ENCODE data around the gene NAALADL2.
A peak's percentile ranks its signal among the peaks of the same experiment; 100 is the strongest.

DNA sequence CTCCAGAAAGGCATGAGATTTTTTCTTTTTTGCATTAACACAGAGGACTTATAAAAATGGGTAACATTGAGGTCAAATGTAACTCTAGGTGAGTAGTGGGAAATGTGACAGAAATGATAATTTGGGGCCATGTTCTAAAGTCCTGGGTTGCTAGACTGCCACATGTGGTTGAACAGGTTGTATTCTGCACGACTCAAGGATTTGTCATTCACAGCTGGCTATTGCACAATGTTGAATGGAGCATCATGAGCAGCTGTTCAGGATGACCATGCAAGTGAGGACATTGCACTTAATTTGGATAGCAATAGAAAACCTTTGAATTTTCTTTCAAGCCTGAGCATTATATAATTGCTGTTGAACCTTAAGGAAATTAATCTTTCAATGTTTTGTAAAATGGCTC lies 396.6 kb downstream of the NAALADL2 start:
- TF ChIP-seq, protein P1, sequence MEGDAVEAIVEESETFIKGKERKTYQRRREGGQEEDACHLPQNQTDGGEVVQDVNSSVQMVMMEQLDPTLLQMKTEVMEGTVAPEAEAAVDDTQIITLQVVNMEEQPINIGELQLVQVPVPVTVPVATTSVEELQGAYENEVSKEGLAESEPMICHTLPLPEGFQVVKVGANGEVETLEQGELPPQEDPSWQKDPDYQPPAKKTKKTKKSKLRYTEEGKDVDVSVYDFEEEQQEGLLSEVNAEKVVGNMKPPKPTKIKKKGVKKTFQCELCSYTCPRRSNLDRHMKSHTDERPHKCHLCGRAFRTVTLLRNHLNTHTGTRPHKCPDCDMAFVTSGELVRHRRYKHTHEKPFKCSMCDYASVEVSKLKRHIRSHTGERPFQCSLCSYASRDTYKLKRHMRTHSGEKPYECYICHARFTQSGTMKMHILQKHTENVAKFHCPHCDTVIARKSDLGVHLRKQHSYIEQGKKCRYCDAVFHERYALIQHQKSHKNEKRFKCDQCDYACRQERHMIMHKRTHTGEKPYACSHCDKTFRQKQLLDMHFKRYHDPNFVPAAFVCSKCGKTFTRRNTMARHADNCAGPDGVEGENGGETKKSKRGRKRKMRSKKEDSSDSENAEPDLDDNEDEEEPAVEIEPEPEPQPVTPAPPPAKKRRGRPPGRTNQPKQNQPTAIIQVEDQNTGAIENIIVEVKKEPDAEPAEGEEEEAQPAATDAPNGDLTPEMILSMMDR (conservative IDR thresholded peaks at IDR 0.05; ENCODE audit: low read depth, low read length) = no peak
- TF ChIP-seq MAZ (IDR thresholded peaks at IDR 0.05; ENCODE audit: borderline replicate concordance, low read depth, low read length) = no peak
- no peak for TF ChIP-seq ELK1 (IDR thresholded peaks at IDR 0.05; ENCODE audit: borderline replicate concordance, low read depth, low read length)
- TF ChIP-seq MAFK (IDR thresholded peaks at IDR 0.05; ENCODE audit: low read depth, low read length) = no peak
- TF ChIP-seq RCOR1 (IDR thresholded peaks at IDR 0.05; ENCODE audit: insufficient replicate concordance, low read length) = peak; percentile 57
- TF ChIP-seq CEBPB (IDR thresholded peaks at IDR 0.05; ENCODE audit: low read depth, low read length) = peak; percentile 98
- no peak for TF ChIP-seq BHLHE40 (IDR thresholded peaks at IDR 0.05; ENCODE audit: low read depth, low read length)

Measured in IMR-90 (cell line).